ENCODE data around the gene ASTN2. TPM values are rescaled to one million over a fixed set of nuclear protein-coding genes. Genes with fewer than 3 reads are reported as not detected.

The ASTN2 gene
- total and polyA plus RNA-seq, 2 experiments from 2014 or later = 5.8 to 7.5 TPM

- H3K4me2 ChIP-seq (ENCODE audit: unreplicated experiment) = no peak overlapping the region
- 46 to 54% methylated on average over 1 of the region's 1 CpG for WGBS, 2 experiments (ENCODE audit: low coverage in 1 of 2, low lambda C conversion rate in 2 of 2, missing lambda C conversion rate in 2 of 2)
- H3K36me3 ChIP-seq (ENCODE audit: low read depth) = no peaks in the 10 kb centered on the region
- no peaks in the 10 kb centered on the region for H3F3A ChIP-seq (ENCODE audit: insufficient read depth)
- no peaks in the 10 kb centered on the region for H3K9me3 ChIP-seq (ENCODE audit: low read depth)
- no peaks in the 10 kb centered on the region for H4K20me1 ChIP-seq (ENCODE audit: insufficient read depth)
- no peaks in the 10 kb centered on the region for H3K27me3 ChIP-seq (replicated peaks; ENCODE audit: insufficient read depth)
- no peak for TF ChIP-seq EZH2phosphoT487 (IDR thresholded peaks at IDR 0.05; ENCODE audit: insufficient read depth, low read depth)
- TF ChIP-seq EZH2 (IDR thresholded peaks at IDR 0.05; ENCODE audit: insufficient read depth, poor library complexity, severe bottlenecking) = no peak
- in situ Hi-C loops (cut with MboI) = no loop called here
- no peaks in the 10 kb centered on the region for H3K9me2 ChIP-seq (ENCODE audit: insufficient read depth)
- no peak overlapping the region for H3K27ac ChIP-seq
- no peaks in the 10 kb centered on the region for H3K79me2 ChIP-seq (ENCODE audit: insufficient read depth)
- no peak overlapping the region for H2AFZ ChIP-seq
- no peak overlapping the region for H3K4me3 ChIP-seq
- DNase-seq = no peak
- no peak overlapping the region for H3K9ac ChIP-seq
- H3K4me1 ChIP-seq (ENCODE audit: insufficient read depth) = no peaks in the 10 kb centered on the region
Observed at GRCh38 chr9:117104206-117104605, 310.7 kb downstream of the ASTN2 start.

DNA sequence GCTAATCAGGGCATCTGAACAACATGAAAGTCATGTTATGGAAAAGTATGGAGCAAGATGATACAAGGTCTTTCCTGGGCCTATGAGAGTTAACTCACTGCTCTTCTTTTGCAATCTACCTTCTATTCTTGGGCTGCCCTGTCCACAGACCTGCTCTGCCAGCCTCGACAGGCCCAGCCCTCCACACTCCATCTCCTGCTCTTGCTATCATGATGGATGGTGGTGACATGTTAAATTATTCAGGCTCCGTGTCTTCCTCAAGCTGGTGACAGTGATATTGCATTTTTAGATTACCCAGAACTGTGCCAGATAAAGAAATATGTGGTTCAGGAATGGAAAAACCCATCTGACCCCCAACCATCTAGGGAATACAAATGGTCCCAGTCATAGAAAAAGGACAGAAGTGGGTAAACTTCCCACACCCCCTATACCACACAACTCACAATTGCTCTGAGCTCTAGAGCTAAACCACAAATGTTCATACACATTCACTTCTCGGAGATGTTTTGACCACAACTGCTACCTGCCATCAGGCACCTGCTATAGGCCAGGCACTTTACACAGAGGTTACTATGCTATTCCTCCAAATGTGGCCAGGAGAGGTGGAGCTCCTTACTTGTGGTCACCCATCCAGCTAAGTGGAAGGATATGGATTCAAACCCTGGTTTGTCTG is 311.3 kb downstream of the ASTN2 start:
- no peak overlapping the region for H3K9ac ChIP-seq
- DNase-seq = no peak
- H3K9me3 ChIP-seq (ENCODE audit: low read depth) = no peaks in the 10 kb centered on the region
- in situ Hi-C loops (cut with MboI) = no loop called here
- no peaks in the 10 kb centered on the region for H3K4me1 ChIP-seq (ENCODE audit: insufficient read depth)
- no peak overlapping the region for H2AFZ ChIP-seq
- H3K36me3 ChIP-seq (ENCODE audit: low read depth) = no peaks in the 10 kb centered on the region
- TF ChIP-seq EZH2phosphoT487 (IDR thresholded peaks at IDR 0.05; ENCODE audit: insufficient read depth, low read depth) = no peak
- no peak for TF ChIP-seq EZH2 (IDR thresholded peaks at IDR 0.05; ENCODE audit: insufficient read depth, poor library complexity, severe bottlenecking)
- H3K9me2 ChIP-seq (ENCODE audit: insufficient read depth) = no peaks in the 10 kb centered on the region
- H3K4me2 ChIP-seq (ENCODE audit: unreplicated experiment) = no peak overlapping the region
- H3K79me2 ChIP-seq (ENCODE audit: insufficient read depth) = no peaks in the 10 kb centered on the region
- no peaks in the 10 kb centered on the region for H4K20me1 ChIP-seq (ENCODE audit: insufficient read depth)
- WGBS, 2 experiments (ENCODE audit: low coverage in 1 of 2, low lambda C conversion rate in 2 of 2, missing lambda C conversion rate in 2 of 2) = 12 to 17% methylated on average over 3 of the region's 3 CpGs
- no peak overlapping the region for H3K27ac ChIP-seq
- no peaks in the 10 kb centered on the region for H3F3A ChIP-seq (ENCODE audit: insufficient read depth)
- H3K4me3 ChIP-seq = no peak overlapping the region
- H3K27me3 ChIP-seq (replicated peaks; ENCODE audit: insufficient read depth) = no peaks in the 10 kb centered on the region

GRCh38 chr9:117101008-117101407 is 313.8 kb downstream of the ASTN2 start:
- no peaks in the 10 kb centered on the region for H3K27me3 ChIP-seq (replicated peaks; ENCODE audit: insufficient read depth)
- no peak overlapping the region for H3K27ac ChIP-seq
- H3K9ac ChIP-seq = no peak overlapping the region
- H3F3A ChIP-seq (ENCODE audit: insufficient read depth) = no peaks in the 10 kb centered on the region
- no peaks in the 10 kb centered on the region for H3K9me3 ChIP-seq (ENCODE audit: low read depth)
- H3K36me3 ChIP-seq (ENCODE audit: low read depth) = no peaks in the 10 kb centered on the region
- no peak overlapping the region for H3K4me2 ChIP-seq (ENCODE audit: unreplicated experiment)
- H3K79me2 ChIP-seq (ENCODE audit: insufficient read depth) = no peaks in the 10 kb centered on the region
- H3K4me3 ChIP-seq = no peak overlapping the region
- 15 to 27% methylated on average over 1 of the region's 1 CpG for WGBS, 2 experiments (ENCODE audit: low coverage in 1 of 2, low lambda C conversion rate in 2 of 2, missing lambda C conversion rate in 2 of 2)
- TF ChIP-seq EZH2phosphoT487 (IDR thresholded peaks at IDR 0.05; ENCODE audit: insufficient read depth, low read depth) (no peak), EZH2 (IDR thresholded peaks at IDR 0.05; ENCODE audit: insufficient read depth, poor library complexity, severe bottlenecking) (no peak)
- no peak for DNase-seq
- no peaks in the 10 kb centered on the region for H4K20me1 ChIP-seq (ENCODE audit: insufficient read depth)
- no peaks in the 10 kb centered on the region for H3K4me1 ChIP-seq (ENCODE audit: insufficient read depth)
- no peaks in the 10 kb centered on the region for H3K9me2 ChIP-seq (ENCODE audit: insufficient read depth)
- no peak overlapping the region for H2AFZ ChIP-seq
- in situ Hi-C loops (cut with MboI) = no loop called here

GRCh38 chr9:117098331-117098730 is 316.5 kb downstream of the ASTN2 start:
- Histone ChIP-seq H2AFZ (no peak overlapping the region), H3K9me2 (ENCODE audit: insufficient read depth) (no peaks in the 10 kb centered on the region), H3K4me2 (ENCODE audit: unreplicated experiment) (no peak overlapping the region), H4K20me1 (ENCODE audit: insufficient read depth) (no peaks in the 10 kb centered on the region), H3K27ac (no peak overlapping the region), H3K9me3 (ENCODE audit: low read depth) (no peaks in the 10 kb centered on the region), H3K27me3 (replicated peaks; ENCODE audit: insufficient read depth) (no peaks in the 10 kb centered on the region), H3F3A (ENCODE audit: insufficient read depth) (no peaks in the 10 kb centered on the region), H3K4me1 (ENCODE audit: insufficient read depth) (no peaks in the 10 kb centered on the region), H3K36me3 (ENCODE audit: low read depth) (no peaks in the 10 kb centered on the region), H3K4me3 (no peak overlapping the region), H3K79me2 (ENCODE audit: insufficient read depth) (no peaks in the 10 kb centered on the region), H3K9ac (no peak overlapping the region)
- TF ChIP-seq EZH2phosphoT487 (IDR thresholded peaks at IDR 0.05; ENCODE audit: insufficient read depth, low read depth) (no peak), EZH2 (IDR thresholded peaks at IDR 0.05; ENCODE audit: insufficient read depth, poor library complexity, severe bottlenecking) (no peak)
- WGBS, 2 experiments (ENCODE audit: low coverage in 1 of 2, low lambda C conversion rate in 2 of 2, missing lambda C conversion rate in 2 of 2) = 4 to 15% methylated on average over 3 of the region's 3 CpGs
- DNase-seq = no peak
- in situ Hi-C loops (cut with MboI) = no loop called here

Measured in GM23248 (cell line).